GM21825 (cell line): Measurements from ENCODE around the gene DDX42.
"Not testable (repeated sequence)": the region's sequence is repeated elsewhere in the genome, so short reads cannot be mapped to it uniquely, and the experiment has no call there.

Experiments
- ATAC-seq: cut with Tn5 transposase; IDR thresholded peaks from one replicate; pipeline ENCODE4 v1.9.1; 2021; ENCODE audit warnings: mild to moderate bottlenecking, moderate library complexity; ENCODE audit not compliant: unreplicated experiment

Gene DDX42

GRCh38 chr17:63780507-63780906, 6.5 kb downstream of the DDX42 start:
- no peak for ATAC-seq

GRCh38 chr17:63780928-63781327, 7.0 kb downstream of the DDX42 start:
- no peak for ATAC-seq

GRCh38 chr17:63783522-63783921, 9.6 kb downstream of the DDX42 start:
- no peak for ATAC-seq

GRCh38 chr17:63785556-63785955, 11.6 kb downstream of the DDX42 start:
- no peak for ATAC-seq

- no peak for ATAC-seq
Observed at GRCh38 chr17:63786117-63786516, 12.1 kb downstream of the DDX42 start.

DNA sequence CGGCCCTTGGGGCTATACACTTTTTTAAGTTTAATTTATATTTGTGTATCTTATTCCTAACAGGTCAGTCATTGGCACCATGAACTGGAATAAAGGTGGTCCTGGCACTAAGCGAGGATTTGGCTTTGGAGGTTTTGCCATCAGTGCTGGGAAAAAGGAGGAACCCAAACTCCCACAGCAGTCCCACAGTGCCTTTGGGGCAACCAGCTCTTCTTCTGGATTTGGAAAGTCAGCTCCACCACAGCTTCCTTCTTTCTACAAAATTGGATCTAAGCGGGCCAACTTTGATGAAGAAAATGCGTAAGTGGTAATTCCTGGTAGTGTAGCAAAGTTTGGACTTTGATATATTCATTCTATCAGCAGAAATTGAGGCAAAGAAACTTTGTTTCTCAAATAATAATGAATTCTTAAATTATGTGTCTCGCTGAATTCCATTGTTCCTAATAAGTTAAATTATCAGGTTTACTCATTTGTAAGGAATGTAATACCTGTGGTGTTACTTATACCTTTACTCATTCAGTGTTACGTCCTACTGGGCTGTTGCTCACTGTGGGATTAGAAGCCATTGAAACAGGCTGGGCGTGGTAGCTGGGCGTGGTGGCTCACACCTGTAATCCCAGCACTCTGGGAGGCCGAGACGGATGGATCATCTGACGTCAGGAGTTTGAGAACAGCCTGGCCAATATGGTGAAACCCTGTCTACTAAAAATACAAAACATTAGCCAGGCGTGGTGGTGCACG, 13.2 kb downstream of the DDX42 start:
- ATAC-seq, result no peak

DNA sequence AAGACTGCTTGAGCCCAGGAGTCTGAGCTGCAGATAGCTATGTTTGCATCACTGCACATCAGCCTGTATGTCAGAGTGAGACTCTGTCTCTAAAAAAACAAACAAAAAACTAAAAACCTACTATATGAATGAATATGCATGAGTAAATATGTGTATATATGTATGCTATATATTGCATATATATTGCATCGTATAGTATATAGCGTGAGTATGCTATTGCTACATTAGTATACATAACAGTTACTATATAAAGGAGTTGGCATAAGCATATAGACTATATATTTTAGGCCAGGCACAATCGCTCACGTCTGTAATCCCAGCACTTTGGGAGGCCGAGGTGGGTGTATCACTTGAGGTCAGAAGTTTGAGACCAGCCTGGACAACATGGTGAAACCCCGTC, 16.1 kb downstream of the DDX42 start:
- no peak for ATAC-seq

DNA sequence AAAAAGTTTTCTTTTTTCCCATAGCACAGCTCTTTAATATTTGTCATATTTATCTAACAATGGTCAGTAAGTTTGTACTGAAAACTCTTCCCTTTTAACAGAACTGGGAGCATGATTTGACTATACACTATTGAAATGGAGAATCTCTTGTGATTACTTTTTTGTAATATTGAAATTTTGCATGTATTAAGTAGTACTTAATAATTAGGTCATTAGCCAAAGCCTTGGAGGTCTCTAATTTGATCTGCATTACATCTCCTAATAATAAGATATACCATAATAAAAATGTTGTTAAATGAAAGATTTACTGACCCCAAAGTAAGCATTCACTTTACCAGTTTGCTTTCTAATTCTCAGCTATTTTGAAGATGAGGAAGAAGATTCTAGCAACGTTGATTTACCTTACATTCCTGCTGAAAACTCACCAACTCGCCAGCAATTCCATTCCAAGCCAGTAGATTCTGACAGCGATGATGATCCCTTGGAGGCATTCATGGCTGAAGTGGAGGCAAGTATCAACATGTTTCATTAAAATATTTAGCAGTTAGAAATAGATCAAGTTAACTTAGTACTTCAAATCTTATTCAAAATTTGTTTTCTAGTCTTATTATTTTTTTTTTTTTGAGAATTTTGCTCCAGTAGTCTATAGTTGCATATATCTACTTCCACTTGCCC, 18.2 kb downstream of the DDX42 start:
- ATAC-seq, result no peak

GRCh38 chr17:63796375-63796774, 22.4 kb downstream of the DDX42 start:
- ATAC-seq, result not testable (repeated sequence)

- no peak for ATAC-seq
Observed at GRCh38 chr17:63798572-63799106, 24.7 kb downstream of the DDX42 start.

DNA sequence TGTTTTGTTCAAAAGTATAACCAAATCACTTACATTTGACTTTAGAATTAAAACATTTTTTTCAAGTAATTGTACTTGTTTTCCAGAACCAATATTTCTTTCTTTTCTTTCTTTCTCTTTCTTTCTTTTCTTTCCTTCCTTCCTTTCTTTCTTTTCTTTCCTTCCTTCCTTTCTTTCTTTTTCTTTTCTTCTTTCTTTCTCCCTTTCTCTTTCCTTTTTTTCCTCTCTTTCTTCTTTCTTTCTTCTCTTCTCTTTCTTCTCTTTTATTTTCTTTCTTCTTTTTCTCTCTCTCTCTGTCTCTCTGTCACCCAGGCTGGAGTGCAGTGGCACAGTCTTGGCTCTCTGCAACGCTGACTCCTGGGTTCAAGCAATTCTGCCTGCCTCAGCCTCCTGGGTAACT, 26.8 kb downstream of the DDX42 start:
- no peak for ATAC-seq

- ATAC-seq, result no peak
Observed at GRCh38 chr17:63804328-63804727, 30.4 kb downstream of the DDX42 start.

DNA sequence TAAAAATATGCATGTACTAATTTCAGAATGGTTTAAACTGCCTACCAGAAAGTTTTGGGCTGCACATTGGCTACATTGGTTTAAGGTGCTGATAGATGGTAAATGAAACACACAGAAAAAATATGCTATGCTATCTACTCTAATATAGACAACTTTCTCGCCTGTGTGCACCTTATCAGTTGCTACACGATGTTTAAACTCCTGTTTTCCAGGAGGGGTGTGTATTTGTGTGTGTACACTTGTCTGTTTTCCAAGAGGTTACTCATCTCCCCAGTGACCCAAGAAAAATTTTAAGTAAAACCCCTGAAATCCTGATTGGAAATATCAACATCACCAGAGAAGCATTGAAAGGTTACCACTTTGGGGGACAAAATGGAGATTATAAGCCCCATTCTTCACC, 31.6 kb downstream of the DDX42 start:
- no peak for ATAC-seq

- no peak for ATAC-seq
Observed at GRCh38 chr17:63809970-63810369, 36.0 kb downstream of the DDX42 start.

DNA sequence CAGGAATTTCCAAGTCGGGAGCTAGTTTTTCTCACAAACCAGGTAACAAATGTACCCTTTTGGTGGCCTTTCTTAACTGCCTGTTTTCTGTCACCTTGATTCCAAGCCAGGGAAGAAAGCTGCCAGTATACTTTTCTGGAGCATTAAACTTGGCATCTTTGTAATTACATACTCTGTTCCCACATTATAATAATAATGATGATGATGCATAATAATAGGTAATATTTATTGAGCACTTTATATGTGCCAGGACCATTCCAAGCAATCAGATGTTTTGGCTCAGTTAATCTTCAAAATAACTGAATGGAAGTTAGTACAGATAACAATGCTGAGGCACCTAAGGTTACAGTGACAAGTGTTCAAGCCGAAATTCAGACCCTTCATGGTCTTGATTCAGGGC, 42.2 kb downstream of the DDX42 start:
- ATAC-seq, result no peak

- no peak for ATAC-seq
Observed at GRCh38 chr17:63816669-63817068, 42.7 kb downstream of the DDX42 start.

DNA sequence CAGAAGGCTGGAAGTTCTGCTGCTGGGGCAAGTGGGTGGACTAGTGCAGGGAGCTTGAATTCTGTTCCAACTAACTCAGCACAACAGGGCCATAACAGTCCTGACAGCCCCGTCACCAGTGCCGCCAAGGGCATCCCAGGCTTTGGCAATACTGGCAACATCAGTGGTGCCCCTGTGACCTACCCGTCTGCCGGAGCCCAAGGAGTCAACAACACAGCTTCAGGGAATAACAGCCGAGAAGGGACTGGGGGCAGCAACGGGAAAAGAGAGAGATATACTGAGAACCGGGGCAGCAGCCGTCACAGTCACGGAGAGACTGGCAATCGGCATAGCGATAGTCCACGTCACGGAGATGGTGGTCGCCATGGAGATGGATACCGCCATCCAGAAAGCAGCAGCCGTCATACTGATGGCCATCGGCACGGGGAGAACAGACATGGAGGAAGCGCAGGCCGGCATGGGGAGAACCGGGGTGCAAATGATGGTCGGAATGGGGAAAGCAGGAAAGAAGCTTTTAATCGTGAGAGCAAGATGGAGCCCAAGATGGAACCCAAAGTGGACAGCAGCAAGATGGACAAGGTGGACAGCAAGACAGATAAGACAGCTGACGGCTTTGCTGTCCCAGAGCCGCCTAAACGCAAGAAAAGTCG, 43.9 kb downstream of the DDX42 start:
- no peak for ATAC-seq

DNA sequence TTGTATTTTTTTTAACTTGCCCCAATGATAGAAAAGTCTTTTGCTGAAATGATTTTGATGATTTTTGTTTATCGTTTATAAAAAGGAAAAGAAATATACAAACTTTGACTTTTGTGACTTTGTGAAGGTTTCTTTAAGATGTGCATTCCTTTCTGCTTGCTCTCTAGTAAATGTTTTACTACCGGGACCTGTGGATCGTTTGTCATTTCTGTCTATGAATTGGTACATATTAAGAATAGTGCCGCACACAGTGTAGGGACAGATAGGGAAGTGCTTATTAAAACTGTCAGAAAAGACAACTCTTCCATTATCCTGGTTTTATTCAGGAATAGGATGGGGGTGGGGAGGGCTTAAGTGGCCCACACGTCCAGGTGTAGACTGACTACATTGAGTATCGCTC, 45.2 kb downstream of the DDX42 start:
- no peak for ATAC-seq

- no peak for ATAC-seq
Observed at GRCh38 chr17:63819585-63820537, 45.9 kb downstream of the DDX42 start.

DNA sequence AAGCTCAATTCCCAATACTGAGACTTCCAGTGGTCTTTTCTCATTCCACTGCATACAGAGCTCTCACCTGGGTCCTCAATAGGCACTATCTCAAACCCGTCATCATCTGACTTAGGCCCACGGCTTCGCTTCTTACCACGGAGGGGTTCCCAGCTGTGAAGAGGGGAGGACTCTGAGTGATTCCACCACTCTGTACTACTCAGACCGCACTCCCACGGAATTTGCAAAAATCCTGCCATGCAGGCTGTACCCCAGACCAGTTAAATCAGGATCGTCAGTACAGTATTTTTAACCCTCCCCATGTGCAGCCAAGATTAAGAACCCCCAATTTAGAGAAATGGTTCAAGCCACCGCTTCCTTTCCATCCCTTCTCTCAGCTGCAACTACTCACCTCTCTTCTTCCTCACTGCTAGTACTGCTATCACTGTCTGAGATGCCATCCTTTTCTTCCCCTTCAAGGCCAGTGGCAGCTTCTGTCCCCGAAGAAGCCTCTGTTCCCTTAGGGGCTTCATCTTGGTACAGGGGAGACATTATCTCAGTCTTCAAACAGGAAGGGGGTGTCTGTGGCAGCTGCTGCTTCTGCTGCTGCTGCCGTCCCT, 47.1 kb downstream of the DDX42 start:
- ATAC-seq, result no peak
